ENCODE results near the gene MYDGF.
"Not testable (repeated sequence)": the region's sequence is repeated elsewhere in the genome, so short reads cannot be mapped to it uniquely, and the experiment has no call there.

MYDGF gene

DNA sequence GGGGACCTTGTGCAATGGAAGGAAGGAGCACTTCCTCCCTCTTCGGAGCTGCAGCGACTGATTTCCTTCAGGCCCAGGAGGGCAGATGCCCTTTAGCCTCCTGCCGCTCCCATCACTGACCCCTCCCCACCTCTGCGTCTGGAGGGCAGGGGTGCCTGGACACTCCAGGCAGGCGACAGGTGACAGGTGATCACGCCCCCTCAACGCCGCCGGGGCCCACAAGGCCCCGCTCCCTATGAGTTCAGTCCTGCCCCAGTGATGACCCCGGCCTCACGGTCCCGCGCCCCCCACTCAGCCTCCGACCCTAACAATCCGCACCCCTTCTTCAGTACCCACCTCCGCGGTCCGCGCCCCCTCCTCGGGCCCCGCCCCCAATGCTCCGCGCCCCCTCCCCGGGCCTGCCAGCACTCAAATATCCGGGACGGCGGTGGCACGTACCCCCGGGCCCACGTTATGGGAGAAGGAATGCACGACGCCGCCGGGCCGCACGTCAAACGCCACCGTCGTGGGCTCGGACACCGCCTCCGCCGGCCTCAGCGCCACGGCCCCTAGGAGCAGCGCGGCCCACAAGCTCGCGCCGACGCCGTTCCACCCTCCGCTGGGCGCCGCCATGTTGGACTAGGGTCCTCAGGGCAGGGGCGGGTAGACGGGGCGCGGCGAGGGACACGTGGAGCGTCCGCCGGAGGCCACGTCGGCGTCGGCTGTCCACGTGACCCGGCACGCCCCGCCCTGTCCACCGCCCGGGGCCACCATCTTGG lies at the start of gene MYDGF:
Gene MYDGF (minus strand): TSS at position 620 of the 758 bp plus-strand sequence. CDS start 8 bp downstream, at position 612.
- DNase-seq (ENCODE audit: low read depth), result peak; percentile 58
- H3K4me3 ChIP-seq (ENCODE audit: low read depth, low read length), result peak within 1 kb of the TSS; percentile 79

- no peak for DNase-seq (ENCODE audit: low read depth)
- H3K4me3 ChIP-seq (ENCODE audit: low read depth, low read length), result no peak overlapping the region
These were observed 49.3 kb upstream of the MYDGF start for GRCh38 chr19:4719499-4719866.

DNA sequence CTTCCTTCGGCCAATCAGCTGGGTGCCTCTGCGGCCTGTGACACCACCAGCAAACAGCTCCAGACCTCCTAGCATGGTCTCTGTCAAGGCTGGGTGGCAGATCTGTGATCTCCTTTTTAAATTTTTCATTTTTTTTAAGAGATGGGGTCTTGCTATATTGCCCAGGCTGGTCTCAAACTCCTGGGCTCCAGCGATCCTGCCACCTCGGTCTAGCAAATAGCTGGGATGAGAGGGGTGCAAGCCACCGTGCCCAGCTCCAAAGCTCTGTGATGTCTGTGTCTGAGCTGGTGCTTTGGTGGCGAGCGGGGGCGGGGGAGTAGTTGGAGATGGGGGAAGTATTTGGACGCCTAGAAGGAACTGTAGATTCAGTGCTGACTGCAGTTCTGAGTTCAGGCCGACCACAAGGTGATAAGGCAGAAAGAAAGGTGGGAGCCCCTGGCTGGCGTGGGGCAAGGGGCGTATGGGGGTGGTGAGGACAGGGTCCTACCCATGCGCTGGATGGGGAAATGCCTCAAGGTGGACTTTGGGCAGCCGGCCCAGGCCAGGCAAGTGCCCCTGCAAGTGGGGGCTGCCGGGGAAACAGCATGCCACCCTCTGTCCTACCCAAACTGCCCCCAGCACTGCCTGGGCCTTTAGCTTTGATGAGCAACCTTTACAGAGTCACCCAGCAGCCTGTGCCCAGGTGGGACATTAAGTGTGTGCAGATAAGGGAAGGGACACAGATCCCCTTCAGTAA lies 48.0 kb upstream of the MYDGF start:
- no peak for DNase-seq (ENCODE audit: low read depth)
- no peak overlapping the region for H3K4me3 ChIP-seq (ENCODE audit: low read depth, low read length)

DNA sequence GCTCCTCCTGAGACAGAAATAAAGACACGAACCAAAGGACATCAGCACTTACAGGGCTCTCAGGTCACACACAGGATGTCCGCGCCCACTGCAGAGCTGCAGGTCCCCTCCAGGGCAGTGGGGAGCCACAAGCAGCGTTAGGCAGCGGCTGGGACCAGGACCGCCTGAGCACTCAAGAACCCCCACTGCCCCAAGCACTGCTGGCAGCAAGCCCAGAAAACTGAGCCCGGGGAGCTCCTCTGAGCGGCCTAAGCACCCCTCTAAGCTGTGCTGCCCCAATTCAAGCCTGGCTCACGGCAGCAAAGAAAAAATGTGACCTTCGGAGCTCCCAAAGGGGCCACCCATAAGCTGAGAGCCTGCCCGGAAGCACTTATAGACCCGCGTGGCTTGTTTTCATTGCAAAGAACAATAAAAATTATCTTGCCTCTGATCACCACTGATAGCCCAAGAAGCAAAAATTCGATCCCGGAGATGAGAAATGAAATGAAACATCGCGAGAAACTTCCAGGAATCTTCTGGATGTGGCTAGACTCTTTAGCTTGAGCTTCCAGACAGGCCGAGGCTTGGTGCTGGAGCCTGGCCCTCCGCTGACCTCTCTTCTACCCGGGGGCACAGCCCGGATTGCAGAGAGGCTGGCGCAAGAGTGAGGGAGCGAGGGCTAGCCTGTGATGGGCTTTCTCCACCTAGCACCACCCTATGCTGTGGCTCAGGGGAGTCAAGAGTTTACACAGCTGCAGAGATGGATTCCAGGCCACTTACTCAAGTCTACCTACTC lies 47.2 kb upstream of the MYDGF start:
- DNase-seq (ENCODE audit: low read depth), result no peak

GRCh38 chr19:4715529-4716221 lies 45.5 kb upstream of the MYDGF start:
- no peak overlapping the region for H3K4me3 ChIP-seq (ENCODE audit: low read depth, low read length)
- no peak for DNase-seq (ENCODE audit: low read depth)

More for the DNA sequence above, 47.2 kb upstream of the MYDGF start:
- no peak overlapping the region for H3K4me3 ChIP-seq (ENCODE audit: low read depth, low read length)

- H3K4me3 ChIP-seq (ENCODE audit: low read depth, low read length); DNase-seq (ENCODE audit: low read depth): not testable (repeated sequence)
These were observed 45.0 kb upstream of the MYDGF start for GRCh38 chr19:4715178-4715528.

DNA sequence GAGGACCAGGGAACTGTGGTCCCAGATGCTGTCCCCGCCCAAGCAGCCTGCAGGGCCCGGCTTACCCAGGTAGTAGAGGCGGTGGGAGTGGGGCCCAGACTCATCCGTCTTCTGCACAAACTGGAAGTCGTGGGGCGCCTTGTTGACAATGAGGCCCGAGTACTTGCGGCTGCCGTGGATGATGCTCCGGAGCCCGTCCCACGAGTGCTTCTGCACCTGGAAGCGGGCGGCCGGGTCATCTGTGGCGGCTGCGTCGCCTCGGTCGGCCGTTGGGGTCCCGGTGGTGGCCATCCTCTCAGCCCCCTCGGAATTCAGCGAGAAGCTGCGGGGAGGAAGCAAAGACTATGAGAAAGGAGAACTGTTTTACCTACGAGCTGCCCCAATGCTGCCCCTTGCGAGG lies 43.9 kb upstream of the MYDGF start:
- DNase-seq (ENCODE audit: low read depth), result no peak
- no peak overlapping the region for H3K4me3 ChIP-seq (ENCODE audit: low read depth, low read length)

GRCh38 chr19:4713384-4713951 lies 43.3 kb upstream of the MYDGF start:
- peak; percentile 76 for DNase-seq (ENCODE audit: low read depth)
- H3K4me3 ChIP-seq (ENCODE audit: low read depth, low read length), result no peak overlapping the region

- DNase-seq (ENCODE audit: low read depth), result no peak
- no peak overlapping the region for H3K4me3 ChIP-seq (ENCODE audit: low read depth, low read length)
These were observed 42.6 kb upstream of the MYDGF start for GRCh38 chr19:4712771-4713170.

DNA sequence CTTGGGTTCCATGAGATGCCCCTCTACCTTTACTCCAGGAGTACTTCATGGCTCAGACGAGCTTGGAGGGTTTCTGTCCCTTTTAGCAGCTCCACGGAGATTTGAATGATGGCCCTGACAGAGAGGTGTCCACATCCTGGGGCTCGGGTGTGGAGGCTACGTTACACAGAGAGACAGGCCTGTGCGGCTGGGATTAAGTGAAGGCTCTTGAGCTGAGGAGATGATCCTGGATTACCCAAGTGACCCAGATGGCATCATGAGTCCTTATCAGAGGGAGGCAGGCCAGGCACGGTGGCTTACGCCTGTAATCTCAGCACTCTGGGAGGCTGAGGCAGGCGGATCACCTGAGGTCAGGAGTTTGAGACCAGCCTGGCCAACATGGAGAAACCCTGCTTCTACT lies 41.1 kb upstream of the MYDGF start:
- no peak overlapping the region for H3K4me3 ChIP-seq (ENCODE audit: low read depth, low read length)
- DNase-seq (ENCODE audit: low read depth), result no peak

- DNase-seq (ENCODE audit: low read depth), result no peak
- no peak overlapping the region for H3K4me3 ChIP-seq (ENCODE audit: low read depth, low read length)
These were observed 40.1 kb upstream of the MYDGF start for GRCh38 chr19:4710281-4710600.

DNA sequence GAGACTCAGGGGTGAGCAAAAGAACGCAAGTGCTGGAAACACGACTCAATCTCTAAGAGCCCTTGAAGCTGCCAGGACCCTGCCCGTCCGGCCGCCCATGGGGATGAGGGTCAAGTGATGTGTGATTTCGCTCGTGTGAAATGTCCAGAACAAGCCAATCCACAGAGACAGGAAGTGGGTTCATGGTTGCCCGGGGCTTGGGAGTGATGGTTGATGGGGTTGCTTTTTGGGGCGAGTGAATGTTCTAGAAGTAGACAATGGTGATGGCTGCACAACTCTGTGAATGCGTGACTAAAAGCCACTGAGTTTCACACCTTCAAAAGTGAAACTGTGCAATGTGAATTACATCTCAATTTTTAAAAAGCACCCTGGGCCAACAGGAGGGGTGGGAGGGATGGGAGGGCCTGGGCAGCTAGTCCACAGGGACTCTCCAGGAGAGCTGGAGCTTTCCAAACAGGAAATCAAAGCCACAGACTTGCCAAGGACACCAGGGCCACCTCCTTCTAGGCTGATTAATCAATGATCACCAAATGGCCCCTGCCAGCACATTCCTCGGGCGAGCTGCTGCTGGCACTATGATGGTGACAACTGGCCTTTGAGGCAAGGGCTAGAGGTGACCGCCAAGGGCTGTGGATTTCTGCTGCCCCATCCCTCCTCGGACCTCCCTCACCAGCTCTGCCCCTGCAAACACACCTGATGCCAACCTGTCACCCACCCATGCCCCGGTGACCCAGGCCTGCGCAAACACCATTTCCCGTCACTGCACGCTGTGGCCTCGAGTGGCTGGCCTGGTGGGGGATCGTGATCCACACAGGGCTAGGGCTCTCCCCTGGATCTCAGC lies 39.5 kb upstream of the MYDGF start:
- no peak for DNase-seq (ENCODE audit: low read depth)
- H3K4me3 ChIP-seq (ENCODE audit: low read depth, low read length), result no peak overlapping the region

GRCh38 chr19:4707956-4708650 lies 38.0 kb upstream of the MYDGF start:
- H3K4me3 ChIP-seq (ENCODE audit: low read depth, low read length), result no peak overlapping the region
- DNase-seq (ENCODE audit: low read depth), result no peak

GRCh38 chr19:4707322-4707721 lies 37.2 kb upstream of the MYDGF start:
- DNase-seq (ENCODE audit: low read depth), result no peak

GRCh38 chr19:4705413-4706131 lies 35.4 kb upstream of the MYDGF start:
- no peak for DNase-seq (ENCODE audit: low read depth)

More at GRCh38 chr19:4707322-4707721, 37.2 kb upstream of the MYDGF start:
- H3K4me3 ChIP-seq (ENCODE audit: low read depth, low read length), result no peak overlapping the region

DNA sequence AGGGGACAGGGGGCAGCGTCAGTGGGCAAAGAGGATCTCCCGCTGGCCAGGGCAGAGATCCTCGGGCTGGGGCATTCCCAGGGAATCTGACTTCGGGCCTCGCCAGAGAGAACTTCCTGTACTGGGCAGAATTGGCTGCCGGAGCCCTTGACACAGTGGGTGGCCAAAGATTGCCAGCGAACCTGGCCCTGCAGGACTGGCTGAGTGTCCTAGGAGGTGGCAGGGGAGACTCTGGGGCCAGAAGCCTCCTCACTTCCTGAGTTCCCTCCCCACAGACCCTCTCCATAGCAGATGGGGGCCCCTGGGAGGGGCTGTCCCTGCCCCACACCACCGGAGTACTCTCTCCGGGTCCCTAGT lies 34.2 kb upstream of the MYDGF start:
- no peak for DNase-seq (ENCODE audit: low read depth)
- no peak overlapping the region for H3K4me3 ChIP-seq (ENCODE audit: low read depth, low read length)

More at GRCh38 chr19:4705413-4706131, 35.4 kb upstream of the MYDGF start:
- no peak overlapping the region for H3K4me3 ChIP-seq (ENCODE audit: low read depth, low read length)

DNA sequence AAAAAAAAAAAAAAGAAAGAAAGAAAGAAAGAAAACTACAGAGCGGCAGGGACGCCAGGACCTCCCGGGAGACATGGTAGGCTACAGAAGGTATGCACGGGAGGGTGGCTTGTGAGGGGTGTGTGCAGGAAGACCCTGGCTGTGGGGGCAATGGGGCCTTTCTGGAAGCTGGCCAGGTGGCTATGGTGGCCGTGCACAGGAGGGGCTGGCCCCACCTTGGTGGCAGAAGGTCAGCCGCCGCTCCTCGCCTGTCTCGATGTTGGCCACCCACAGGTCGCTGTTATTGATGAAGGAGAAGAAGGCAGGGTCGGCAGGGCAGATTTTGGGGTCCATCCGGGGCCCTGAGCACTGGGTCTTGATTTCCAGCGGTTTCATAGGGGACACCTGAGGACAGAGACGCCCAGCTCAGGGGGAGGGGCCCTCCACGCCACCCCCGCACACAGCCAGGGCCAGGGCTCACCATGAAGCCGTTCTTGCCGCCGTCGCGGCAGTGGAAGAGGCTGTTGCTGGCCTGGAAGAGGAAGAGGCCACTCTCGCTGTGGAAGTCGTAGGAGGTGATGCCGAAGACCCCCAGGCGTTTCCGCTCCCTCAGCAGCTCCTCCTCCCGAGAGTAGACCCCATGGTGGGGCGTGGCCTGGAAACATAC lies 33.7 kb upstream of the MYDGF start:
- no peak overlapping the region for H3K4me3 ChIP-seq (ENCODE audit: low read depth, low read length)
- DNase-seq (ENCODE audit: low read depth), result no peak

Data from skeletal muscle cell (primary cell).